BLaER1 treated with 17β-estradiol and CSF1 and Interleukin-3, amounts not matched to agents 10 nM and 100 nM (cell line): Measurements from ENCODE around the gene SLC2A1.

Source experiments
- H3K27ac ChIP-seq, 11 experiments: shearing (Covaris generic); formaldehyde crosslinking; 2 replicates each; pipeline ENCODE4 v1.8.1; 2022
- H3K27me3 ChIP-seq, 11 experiments: shearing (Covaris generic); formaldehyde crosslinking; 2 replicates each; pipeline ENCODE4 v1.8.1; 2022
- H3K36me3 ChIP-seq, 11 experiments: shearing (Covaris generic); formaldehyde crosslinking; 2 replicates each; pipeline ENCODE4 v1.8.1; 2022
- H3K4me1 ChIP-seq, 10 experiments: shearing (Covaris generic); formaldehyde crosslinking; 2 replicates each; pipeline ENCODE4 v1.8.1; 2022
- H3K4me2 ChIP-seq, 11 experiments: shearing (Covaris generic); formaldehyde crosslinking; 2 replicates each; pipeline ENCODE4 v1.8.1; 2022
- H3K4me3 ChIP-seq, 10 experiments: shearing (Covaris generic); formaldehyde crosslinking; 2 replicates each; pipeline ENCODE4 v1.8.1; 2022
- H3K9ac ChIP-seq, 11 experiments: shearing (Covaris generic); formaldehyde crosslinking; 2 replicates each; pipeline ENCODE4 v1.8.1; 2022
- H3K9me3 ChIP-seq, 11 experiments: shearing (Covaris generic); formaldehyde crosslinking; replicated peaks in 1 of 11; 2 replicates each; pipeline ENCODE4 v1.8.1; 2022
- H4K20me1 ChIP-seq, 11 experiments: shearing (Covaris generic); formaldehyde crosslinking; 2 replicates each; pipeline ENCODE4 v1.8.1; 2022
- Cebpa-rat ChIP-seq, 11 experiments: shearing (Covaris generic); IDR thresholded peaks; 2 replicates each; pipeline ENCODE4 v1.8.1; 2022

SLC2A1 gene

GRCh38 chr1:42973799-42974198 is 15.1 kb upstream of the SLC2A1 start:
- Histone ChIP-seq H3K27me3 (no peaks in the 10 kb centered on the region), H3K4me2 (no peak overlapping the region), H3K9me3 (no peaks in the 10 kb centered on the region), H3K9ac (no peak overlapping the region), H3K4me1 (no peaks in the 10 kb centered on the region), H4K20me1 (no peaks in the 10 kb centered on the region), H3K4me3 (no peak overlapping the region), H3K36me3 (no peaks in the 10 kb centered on the region), H3K27ac (no peak overlapping the region)
- no peak for TF ChIP-seq Cebpa-rat (IDR thresholded peaks at IDR 0.05)

DNA sequence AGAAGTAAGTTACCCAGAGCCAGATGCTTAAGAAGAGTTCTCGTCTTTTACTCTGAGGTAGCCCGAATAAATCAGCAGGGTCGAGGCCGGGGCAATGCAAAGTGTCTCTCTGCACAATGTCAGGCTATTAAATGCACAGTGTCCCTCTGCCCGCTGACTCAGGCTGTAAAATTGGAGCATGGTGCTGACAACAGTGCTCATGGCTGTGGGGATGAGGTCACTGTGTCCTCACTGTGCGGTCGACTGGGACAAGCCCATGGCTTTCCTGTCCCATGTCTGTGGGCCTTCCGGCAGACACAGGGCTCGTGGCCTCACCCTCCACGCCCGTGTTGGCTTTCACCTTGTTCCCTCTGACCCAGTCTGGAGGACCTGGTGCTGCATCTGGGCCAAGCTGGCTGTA is 14.6 kb upstream of the SLC2A1 start:
- Histone ChIP-seq H3K9ac (no peak overlapping the region), H3K36me3 (no peaks in the 10 kb centered on the region), H4K20me1 (no peaks in the 10 kb centered on the region), H3K9me3 (no peaks in the 10 kb centered on the region), H3K4me1 (no peaks in the 10 kb centered on the region), H3K4me2 (no peak overlapping the region), H3K27me3 (no peaks in the 10 kb centered on the region), H3K27ac (no peak overlapping the region), H3K4me3 (no peak overlapping the region)
- no peak for TF ChIP-seq Cebpa-rat (IDR thresholded peaks at IDR 0.05)

DNA sequence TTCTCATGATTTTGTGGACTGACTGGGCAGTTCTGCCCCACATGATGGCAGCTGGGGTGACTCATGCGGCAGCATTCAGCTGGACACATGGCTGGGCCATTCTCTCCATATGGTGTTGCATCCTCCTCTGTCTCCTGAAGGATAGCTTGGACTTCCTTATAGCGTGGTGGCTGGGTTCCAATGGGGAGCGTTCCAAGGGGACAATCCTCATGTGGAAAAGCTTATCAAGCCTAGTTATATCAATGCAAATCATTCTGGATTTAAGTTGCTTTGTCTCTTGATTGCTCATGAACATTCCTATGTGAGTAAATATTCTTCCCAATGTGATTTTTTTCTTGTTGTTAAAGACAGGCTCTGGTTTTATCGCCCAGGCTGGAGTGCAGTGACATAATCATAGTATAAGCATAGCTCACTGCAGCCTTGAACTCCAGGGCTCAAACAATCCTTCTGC is 13.2 kb upstream of the SLC2A1 start:
- H3K4me1 ChIP-seq, result no peaks in the 10 kb centered on the region; a peak in 1 of 20 replicates
- H3K36me3 ChIP-seq, result no peaks in the 10 kb centered on the region
- no peak overlapping the region for H3K9ac ChIP-seq
- H3K27me3 ChIP-seq, result no peaks in the 10 kb centered on the region
- no peaks in the 10 kb centered on the region for H4K20me1 ChIP-seq
- H3K4me3 ChIP-seq, result no peak overlapping the region
- H3K4me2 ChIP-seq, result no peak overlapping the region
- H3K9me3 ChIP-seq, result no peaks in the 10 kb centered on the region
- TF ChIP-seq Cebpa-rat (IDR thresholded peaks at IDR 0.05), result no peak
- H3K27ac ChIP-seq, result no peak overlapping the region

DNA sequence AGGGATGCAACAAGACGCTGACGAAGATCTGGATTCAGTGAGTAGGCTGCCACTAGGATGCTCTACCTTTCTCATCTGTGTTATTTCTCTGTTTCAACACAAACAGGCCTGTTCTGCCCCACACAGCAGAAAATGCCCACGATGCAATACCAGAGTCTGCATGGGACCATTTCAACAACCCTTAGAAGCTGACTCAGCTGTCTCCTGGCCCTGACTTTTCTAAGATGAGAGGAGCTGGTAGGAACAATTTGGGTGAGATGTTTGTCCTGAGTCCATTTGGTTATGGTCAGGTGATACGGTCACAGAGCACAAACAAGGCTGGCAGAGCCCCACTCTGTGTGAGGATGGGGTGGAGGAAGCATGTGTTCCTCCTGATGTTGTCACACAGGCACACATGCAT is 11.5 kb upstream of the SLC2A1 start:
- Histone ChIP-seq H3K27ac (no peak overlapping the region), H3K9ac (no peak overlapping the region), H3K9me3 (no peaks in the 10 kb centered on the region), H3K4me1 (no peaks in the 10 kb centered on the region; a peak in 1 of 20 replicates), H4K20me1 (no peaks in the 10 kb centered on the region), H3K27me3 (no peaks in the 10 kb centered on the region), H3K4me3 (no peak overlapping the region), H3K36me3 (no peaks in the 10 kb centered on the region), H3K4me2 (no peak overlapping the region)
- no peak for TF ChIP-seq Cebpa-rat (IDR thresholded peaks at IDR 0.05)

DNA sequence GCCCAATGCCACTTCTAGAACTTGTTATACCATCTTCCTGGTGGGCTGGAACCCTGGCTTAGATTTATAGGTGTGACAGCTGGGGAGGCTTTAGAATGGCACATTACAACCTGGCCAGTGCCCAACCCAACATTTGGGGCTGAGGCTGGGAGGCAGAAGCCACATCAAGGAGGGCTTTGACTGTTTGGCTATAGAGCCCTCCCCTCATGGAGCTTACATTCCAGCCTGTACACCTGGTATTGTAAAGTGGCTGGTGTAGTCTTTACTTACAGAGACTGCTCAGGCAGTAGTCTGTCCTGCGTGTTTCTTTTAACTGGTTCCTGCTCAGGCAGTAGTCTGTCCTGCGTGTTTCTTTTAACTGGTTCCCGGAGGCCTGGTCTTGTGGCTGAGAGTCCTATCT is 10.0 kb upstream of the SLC2A1 start:
- no peak overlapping the region for H3K27ac ChIP-seq
- H3K9me3 ChIP-seq, result no peaks in the 10 kb centered on the region
- H3K9ac ChIP-seq, result no peak overlapping the region
- H3K4me3 ChIP-seq, result no peak overlapping the region
- no peak for TF ChIP-seq Cebpa-rat (IDR thresholded peaks at IDR 0.05)
- no peaks in the 10 kb centered on the region for H3K36me3 ChIP-seq
- H4K20me1 ChIP-seq, result no peaks in the 10 kb centered on the region
- H3K4me2 ChIP-seq, result no peak overlapping the region
- peaks cover 0 to under 1% (median 0%) of the 10 kb centered on the region in 10 experiments; a peak in 1 of 20 replicates for H3K4me1 ChIP-seq
- no peaks in the 10 kb centered on the region for H3K27me3 ChIP-seq

DNA sequence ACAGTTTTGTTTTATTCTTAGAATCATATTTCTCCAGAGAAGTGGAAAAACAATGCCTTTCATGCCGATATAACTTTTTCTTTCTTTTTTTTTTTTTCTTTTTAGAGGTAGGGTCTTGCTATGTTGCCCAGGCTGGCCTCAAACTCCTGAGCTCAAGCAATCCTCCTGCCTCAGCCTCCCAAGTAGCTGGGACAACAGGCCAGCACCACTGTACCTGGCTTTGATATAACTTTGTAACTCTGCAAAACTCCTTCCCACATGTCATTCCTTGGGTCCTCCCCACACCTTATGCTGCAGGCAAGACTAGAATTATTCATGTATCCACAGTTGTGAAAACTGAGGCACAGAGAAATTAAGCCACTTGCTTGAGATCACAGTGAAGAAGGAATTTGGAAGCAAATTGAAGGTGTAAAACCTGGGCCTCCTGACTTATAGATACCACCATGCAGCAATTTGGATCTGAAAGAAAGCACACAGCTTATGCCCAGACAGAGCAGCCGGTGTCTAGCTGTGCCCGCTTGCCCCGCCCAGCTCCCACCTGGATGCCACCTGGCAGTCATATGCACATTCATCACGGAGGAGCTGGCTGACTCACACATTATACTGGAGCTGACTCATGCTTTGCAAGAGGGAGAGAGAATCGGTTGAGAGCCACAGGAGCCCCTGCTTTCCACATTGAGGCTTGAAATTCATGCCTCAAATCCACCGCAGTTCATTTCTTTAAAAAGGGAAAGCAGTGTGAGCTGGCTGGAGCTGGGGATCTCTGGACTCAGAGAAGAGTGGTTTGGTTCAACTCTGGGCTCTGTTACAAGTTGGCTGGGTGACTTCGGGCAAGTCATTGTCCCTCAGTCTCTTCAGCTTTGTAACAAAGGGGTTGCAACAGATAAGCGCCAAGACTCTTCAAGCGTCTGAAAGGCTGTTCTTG is 8.3 kb upstream of the SLC2A1 start:
- TF ChIP-seq Cebpa-rat (IDR thresholded peaks at IDR 0.05), result no peak
- Histone ChIP-seq H3K27ac (no peak overlapping the region), H3K4me1 (peaks cover 0 to 10% (median 0%) of the 10 kb centered on the region in 10 experiments; a peak in 2 of 20 replicates), H3K4me3 (no peak overlapping the region), H3K9ac (no peak overlapping the region), H3K4me2 (no peak overlapping the region), H4K20me1 (no peaks in the 10 kb centered on the region; a peak in 1 of 22 replicates), H3K36me3 (no peaks in the 10 kb centered on the region), H3K9me3 (no peaks in the 10 kb centered on the region), H3K27me3 (no peaks in the 10 kb centered on the region)

DNA sequence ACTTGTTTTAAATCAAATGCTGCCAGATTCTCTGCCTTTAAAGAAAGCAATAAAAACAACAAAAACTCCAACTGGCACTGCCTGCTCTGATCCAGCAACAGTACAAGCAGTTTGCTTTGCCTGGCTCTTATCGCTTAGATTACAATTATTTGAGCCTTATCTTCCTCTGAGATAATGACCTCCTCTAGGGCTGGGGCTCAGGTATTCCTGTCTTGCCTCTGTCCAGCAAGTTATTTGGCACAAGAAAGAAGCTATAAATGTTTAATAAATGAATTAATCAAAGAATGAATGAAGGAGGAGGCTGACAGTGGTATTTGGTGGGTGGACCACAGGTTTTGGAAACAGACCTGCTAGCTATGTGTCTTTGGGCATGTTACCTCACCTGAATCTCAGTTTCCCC is 6.7 kb upstream of the SLC2A1 start:
- Histone ChIP-seq H4K20me1 (no peaks in the 10 kb centered on the region; a peak in 1 of 22 replicates), H3K4me1 (peaks cover 6 to 21% (median 9%) of the 10 kb centered on the region in 10 experiments; a peak in 15 of 20 replicates), H3K4me2 (no peak overlapping the region), H3K9me3 (no peaks in the 10 kb centered on the region), H3K27me3 (0 out of 22 replicates have a peak, but pooled peaks cover 0 to under 1% (median 0%) of the 10 kb centered on the region in 11 experiments), H3K9ac (no peak overlapping the region), H3K4me3 (no peak overlapping the region), H3K36me3 (no peaks in the 10 kb centered on the region), H3K27ac (no peak overlapping the region)
- no peak for TF ChIP-seq Cebpa-rat (IDR thresholded peaks at IDR 0.05)

DNA sequence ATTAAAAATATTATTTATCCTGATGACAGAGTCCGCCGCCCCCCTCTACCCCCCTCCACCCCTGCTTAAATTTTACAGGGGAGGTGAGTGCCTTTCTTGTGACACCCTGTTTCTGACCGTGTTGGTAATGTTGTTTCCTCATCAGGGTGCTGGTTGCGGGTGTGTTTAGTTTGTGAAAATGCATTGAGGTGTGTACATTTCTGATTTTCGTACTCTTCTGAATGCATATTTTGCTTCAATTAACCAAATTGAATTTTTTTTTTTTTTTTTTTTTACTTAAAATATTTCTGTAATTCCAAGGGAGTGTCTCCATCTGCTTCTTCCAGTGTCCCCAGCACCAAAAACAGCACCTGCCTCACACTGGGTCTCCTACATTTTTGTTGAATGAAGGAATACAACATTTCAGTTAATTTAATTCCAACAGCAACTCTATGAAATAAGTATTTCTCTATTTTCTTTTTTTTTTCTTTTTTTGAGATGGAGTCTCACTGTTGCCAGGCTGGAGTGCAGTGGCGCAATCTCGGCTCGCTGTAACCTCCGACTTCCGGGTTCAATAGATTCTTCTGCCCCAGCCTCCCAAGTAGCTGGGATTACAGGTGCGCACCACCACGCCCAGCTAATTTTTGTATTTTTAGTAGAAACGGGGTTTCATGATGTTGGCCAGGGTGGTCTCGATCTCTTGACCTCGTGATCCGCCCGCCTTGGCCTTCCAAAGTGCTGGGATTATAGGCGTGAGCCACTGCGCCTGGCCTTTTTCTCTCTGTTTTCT is 5.6 kb upstream of the SLC2A1 start:
- no peak for TF ChIP-seq Cebpa-rat (IDR thresholded peaks at IDR 0.05)
- peaks cover 0 to 7% (median 0%) of the 10 kb centered on the region in 11 experiments; a peak in 1 of 22 replicates for H3K27me3 ChIP-seq
- no peak overlapping the region for H3K4me2 ChIP-seq

DNA sequence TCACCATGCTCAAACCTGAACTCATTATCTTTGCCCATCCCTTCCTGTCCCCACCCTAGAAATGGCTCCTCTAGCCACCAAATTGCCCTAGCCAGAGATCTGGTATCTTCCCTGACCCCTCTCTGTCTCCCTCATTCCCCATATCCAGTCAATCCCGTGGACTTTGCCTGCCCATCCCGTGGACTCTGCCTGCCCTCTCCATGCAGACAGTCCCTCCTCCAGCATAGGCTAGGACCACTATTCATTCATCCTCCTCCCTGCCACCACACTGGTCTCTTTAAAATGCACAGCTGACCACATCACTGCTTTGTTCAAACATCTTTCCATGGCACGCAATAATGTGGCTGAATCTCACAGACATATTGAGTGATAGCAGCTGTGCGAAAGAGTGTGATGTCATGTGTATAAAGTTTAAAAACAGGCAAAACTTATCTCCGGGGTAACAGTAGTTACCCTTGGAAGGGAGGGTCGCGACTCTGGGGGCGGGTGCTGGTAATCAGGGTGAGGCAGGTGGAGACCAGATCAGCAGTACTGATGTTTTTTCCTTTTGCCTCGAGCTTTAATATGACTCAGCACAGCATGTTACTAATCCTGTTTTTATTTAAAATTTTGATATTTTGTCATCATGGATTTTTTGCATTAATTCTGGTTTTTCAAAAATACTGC is 4.8 kb upstream of the SLC2A1 start:
- Histone ChIP-seq H4K20me1 (peaks cover 0 to under 1% (median 0%) of the 10 kb centered on the region in 11 experiments; a peak in 4 of 22 replicates), H3K27ac (no peak overlapping the region), H3K9ac (no peak overlapping the region), H3K9me3 (no peaks in the 10 kb centered on the region), H3K36me3 (no peaks in the 10 kb centered on the region), H3K4me3 (no peak overlapping the region), H3K4me2 (no peak overlapping the region; a peak in 1 of 22 replicates), H3K4me1 (peaks cover 13 to 29% (median 18%) of the 10 kb centered on the region in 10 experiments; a peak in 18 of 20 replicates), H3K27me3 (peaks cover 0 to 7% (median 0%) of the 10 kb centered on the region in 11 experiments; a peak in 1 of 22 replicates)
- TF ChIP-seq Cebpa-rat (IDR thresholded peaks at IDR 0.05), result no peak

More for the DNA sequence above, 5.6 kb upstream of the SLC2A1 start:
- H3K4me3 ChIP-seq, result no peak overlapping the region
- H4K20me1 ChIP-seq, result no peaks in the 10 kb centered on the region; a peak in 1 of 22 replicates
- peaks cover 11 to 26% (median 15%) of the 10 kb centered on the region in 10 experiments; a peak in 18 of 20 replicates for H3K4me1 ChIP-seq
- H3K36me3 ChIP-seq, result no peaks in the 10 kb centered on the region
- H3K27ac ChIP-seq, result no peak overlapping the region
- no peak overlapping the region for H3K9ac ChIP-seq
- no peaks in the 10 kb centered on the region for H3K9me3 ChIP-seq
